ENCODE data around the gene TNRC6A.

GRCh38 chr16:24801761-24802302 lies 72.4 kb downstream of the TNRC6A start:
- TF ChIP-seq POLR2A (IDR thresholded peaks at IDR 0.05): no peak
- no peak for TF ChIP-seq CTCF (IDR thresholded peaks at IDR 0.05)
- TF ChIP-seq POLR2AphosphoS5 (IDR thresholded peaks at IDR 0.05): peak in 1 of 2 donors; percentile 8
- peak in 1 of 4 donors; percentile 69 for TF ChIP-seq EP300 (IDR thresholded peaks at IDR 0.05)

Measured in upper lobe of left lung (tissue), 4 donors.